HepG2 (cell line): Measurements from ENCODE around the gene TLR6. TPM values are rescaled to one million over a fixed set of nuclear protein-coding genes. Genes with fewer than 3 reads are reported as not detected.

Experiments
- ARID2 ChIP-seq: sonication (generic); formaldehyde crosslinking; IDR thresholded peaks from 2 replicates; pipeline ENCODE4 v1.8.1; 2022; ENCODE audit warnings: mild to moderate bottlenecking, missing genetic modification reagents, borderline replicate concordance
- EZH2 ChIP-seq: conservative IDR thresholded peaks from 2 replicates; pipeline ENCODE4 v1.6.1; 2012; ENCODE audit warnings: mild to moderate bottlenecking, low read depth, low read length, moderate library complexity
- NR2F1 ChIP-seq, 2 experiments: fragments of 450-650 bp in 1 of 2; formaldehyde crosslinking in 1 of 2; IDR thresholded peaks; 2 replicates each; pipeline versions ENCODE4 v1.5.0 to v1.6.1; 2016 to 2020; ENCODE audit warnings: mild to moderate bottlenecking in 1 of 2, missing compliant biosample characterization in 1 of 2, missing genetic modification reagents in 1 of 2, moderate library complexity in 1 of 2
- POLR2A ChIP-seq, 2 experiments: IDR thresholded peaks; 2 replicates each; pipeline ENCODE4 v1.6.1; 2011; ENCODE audit warnings: low read depth in 2 of 2, low read length in 2 of 2, mild to moderate bottlenecking in 1 of 2, moderate library complexity in 1 of 2; ENCODE audit not compliant: insufficient read depth in 1 of 2
- SCMH1 ChIP-seq: sonication (generic); formaldehyde crosslinking; IDR thresholded peaks from 2 replicates; pipeline ENCODE4 v1.9.0; 2021; ENCODE audit warnings: missing genetic modification reagents, mild to moderate bottlenecking, borderline replicate concordance
- ZNF652 ChIP-seq: IDR thresholded peaks from 2 replicates; pipeline ENCODE4 v1.6.1; 2016; ENCODE audit warnings: low read depth, borderline replicate concordance
- ZSCAN21 ChIP-seq: sonication (generic); formaldehyde crosslinking; IDR thresholded peaks from 2 replicates; pipeline ENCODE4 v1.8.0; 2022; ENCODE audit warnings: mild to moderate bottlenecking, missing genetic modification reagents, moderate library complexity, borderline replicate concordance
- polyA plus RNA-seq, 8 experiments: library from polyadenylated mRNA; depleted of rRNA in 3 of 8; stranded (reverse) in 7 of 8; unstranded in 1 of 8; fragments of >200 nt; fragmentation: Illumina TruSeq in 4 of 8; extraction: Trizol in 4 of 8; gene quantifications; 2 replicates each; pipeline versions ENCODE4 v1.2.1 to v1.2.3, GENCODE V29; 2011 to 2016; ENCODE audit warnings: low read depth in 4 of 8, missing spikeins in 1 of 8, mixed read lengths in 1 of 8; ENCODE audit not compliant: insufficient read depth in 1 of 8
- total RNA-seq, 5 experiments: library from RNA; depleted of rRNA; stranded (reverse); fragments of >200 nt; fragmentation: Illumina TruSeq; extraction: Trizol; gene quantifications; 2 replicates each; pipeline ENCODE4 v1.2.3, GENCODE V29; 2016; ENCODE audit warnings: low read depth in 1 of 5
- TF ChIP-seq, protein P1 (sequence below): sonication (generic); formaldehyde crosslinking; IDR thresholded peaks from 2 replicates; pipeline ENCODE4 v1.4.0; 2020; ENCODE audit warnings: missing genetic modification reagents
- TF ChIP-seq, protein P2 (sequence below): sonication (generic); formaldehyde crosslinking; IDR thresholded peaks from 2 replicates; pipeline ENCODE4 v1.5.0; 2020; ENCODE audit warnings: mild to moderate bottlenecking, low read depth, missing genetic modification reagents, borderline replicate concordance
- TF ChIP-seq, protein P3 (sequence below): sonication (generic); formaldehyde crosslinking; IDR thresholded peaks from 2 replicates; pipeline ENCODE4 v1.4.0; 2020; ENCODE audit warnings: mild to moderate bottlenecking, missing genetic modification reagents

Gene TLR6
- total and polyA plus RNA-seq, 2 of the 13 experiments (the other 11 are each of a cell fraction or from before 2014, with no cell fraction given), result 0.33 to 0.71 TPM

DNA sequence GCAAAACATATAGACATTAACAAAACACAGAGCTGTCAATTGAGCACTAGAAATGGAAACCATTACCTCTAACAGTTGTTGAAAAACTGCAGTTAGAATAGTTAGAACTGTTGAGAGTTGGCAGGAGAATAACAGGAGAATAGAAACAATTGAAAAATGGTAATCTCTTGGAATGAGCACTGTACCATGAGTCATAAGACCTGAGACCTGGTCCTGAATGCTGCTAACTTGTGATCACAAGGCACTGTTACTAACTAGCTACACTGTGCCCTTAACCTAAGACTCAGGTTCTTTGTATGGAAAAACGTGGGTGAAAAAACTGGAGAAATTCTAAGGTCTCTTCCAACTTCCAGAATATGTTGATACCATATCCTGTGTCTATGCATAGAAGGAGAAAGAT is 40.3 kb upstream of the TLR6 start (continued):
- no peak for TF ChIP-seq ZSCAN21
- TF ChIP-seq ARID2, result no peak
- TF ChIP-seq, protein P1, sequence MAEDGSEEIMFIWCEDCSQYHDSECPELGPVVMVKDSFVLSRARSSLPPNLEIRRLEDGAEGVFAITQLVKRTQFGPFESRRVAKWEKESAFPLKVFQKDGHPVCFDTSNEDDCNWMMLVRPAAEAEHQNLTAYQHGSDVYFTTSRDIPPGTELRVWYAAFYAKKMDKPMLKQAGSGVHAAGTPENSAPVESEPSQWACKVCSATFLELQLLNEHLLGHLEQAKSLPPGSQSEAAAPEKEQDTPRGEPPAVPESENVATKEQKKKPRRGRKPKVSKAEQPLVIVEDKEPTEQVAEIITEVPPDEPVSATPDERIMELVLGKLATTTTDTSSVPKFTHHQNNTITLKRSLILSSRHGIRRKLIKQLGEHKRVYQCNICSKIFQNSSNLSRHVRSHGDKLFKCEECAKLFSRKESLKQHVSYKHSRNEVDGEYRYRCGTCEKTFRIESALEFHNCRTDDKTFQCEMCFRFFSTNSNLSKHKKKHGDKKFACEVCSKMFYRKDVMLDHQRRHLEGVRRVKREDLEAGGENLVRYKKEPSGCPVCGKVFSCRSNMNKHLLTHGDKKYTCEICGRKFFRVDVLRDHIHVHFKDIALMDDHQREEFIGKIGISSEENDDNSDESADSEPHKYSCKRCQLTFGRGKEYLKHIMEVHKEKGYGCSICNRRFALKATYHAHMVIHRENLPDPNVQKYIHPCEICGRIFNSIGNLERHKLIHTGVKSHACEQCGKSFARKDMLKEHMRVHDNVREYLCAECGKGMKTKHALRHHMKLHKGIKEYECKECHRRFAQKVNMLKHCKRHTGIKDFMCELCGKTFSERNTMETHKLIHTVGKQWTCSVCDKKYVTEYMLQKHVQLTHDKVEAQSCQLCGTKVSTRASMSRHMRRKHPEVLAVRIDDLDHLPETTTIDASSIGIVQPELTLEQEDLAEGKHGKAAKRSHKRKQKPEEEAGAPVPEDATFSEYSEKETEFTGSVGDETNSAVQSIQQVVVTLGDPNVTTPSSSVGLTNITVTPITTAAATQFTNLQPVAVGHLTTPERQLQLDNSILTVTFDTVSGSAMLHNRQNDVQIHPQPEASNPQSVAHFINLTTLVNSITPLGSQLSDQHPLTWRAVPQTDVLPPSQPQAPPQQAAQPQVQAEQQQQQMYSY, result no peak
- no peak for TF ChIP-seq NR2F1 (CRISPR knock-in tag; IDR thresholded peaks at IDR 0.05)
- no peak for TF ChIP-seq ZNF652 (CRISPR knock-in tag)
- TF ChIP-seq, protein P2, sequence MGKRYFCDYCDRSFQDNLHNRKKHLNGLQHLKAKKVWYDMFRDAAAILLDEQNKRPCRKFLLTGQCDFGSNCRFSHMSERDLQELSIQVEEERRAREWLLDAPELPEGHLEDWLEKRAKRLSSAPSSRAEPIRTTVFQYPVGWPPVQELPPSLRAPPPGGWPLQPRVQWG (CRISPR knock-in tag), result no peak
- no peak for TF ChIP-seq EZH2
- TF ChIP-seq POLR2A (IDR thresholded peaks at IDR 0.05; ENCODE audit: insufficient read depth in 1 of 2, low read depth in 2 of 2, low read length in 2 of 2), result no peak
- TF ChIP-seq, protein P3, sequence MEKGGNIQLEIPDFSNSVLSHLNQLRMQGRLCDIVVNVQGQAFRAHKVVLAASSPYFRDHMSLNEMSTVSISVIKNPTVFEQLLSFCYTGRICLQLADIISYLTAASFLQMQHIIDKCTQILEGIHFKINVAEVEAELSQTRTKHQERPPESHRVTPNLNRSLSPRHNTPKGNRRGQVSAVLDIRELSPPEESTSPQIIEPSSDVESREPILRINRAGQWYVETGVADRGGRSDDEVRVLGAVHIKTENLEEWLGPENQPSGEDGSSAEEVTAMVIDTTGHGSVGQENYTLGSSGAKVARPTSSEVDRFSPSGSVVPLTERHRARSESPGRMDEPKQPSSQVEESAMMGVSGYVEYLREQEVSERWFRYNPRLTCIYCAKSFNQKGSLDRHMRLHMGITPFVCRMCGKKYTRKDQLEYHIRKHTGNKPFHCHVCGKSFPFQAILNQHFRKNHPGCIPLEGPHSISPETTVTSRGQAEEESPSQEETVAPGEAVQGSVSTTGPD (CRISPR knock-in tag), result no peak
- no peak for TF ChIP-seq SCMH1
